Posterior cingulate gyrus (tissue), 11 donors: ENCODE results near the gene DOK6.

Source experiments
- DNase-seq, 10 donors: peaks; one replicate each; pipeline versions ENCODE4 v3.0.0 to v3.0.0-alpha.2; 2020 to 2021; ENCODE audit warnings: mixed read lengths in 3 of 10
- intact Hi-C: fragments of 100-400 bp; cut with DNase I; formaldehyde crosslinking; loops from one replicate; pipeline ENCODE4 v1.15.1; 2023

DOK6 gene

GRCh38 chr18:69414184-69414583 lies 13.5 kb downstream of the DOK6 start:
- intact Hi-C loops, result no loop called here
- no peak for DNase-seq

- intact Hi-C loops, result no loop called here
- no peak for DNase-seq
Observed at GRCh38 chr18:69432847-69433246, 32.2 kb downstream of the DOK6 start.

GRCh38 chr18:69435000-69435399 lies 34.3 kb downstream of the DOK6 start:
- no peak for DNase-seq
- intact Hi-C loops, result no loop called here

- intact Hi-C loops, result no loop called here
- no peak for DNase-seq
Observed at GRCh38 chr18:69444221-69444620, 43.5 kb downstream of the DOK6 start.

GRCh38 chr18:69447886-69448285 lies 47.2 kb downstream of the DOK6 start:
- DNase-seq, result no peak
- intact Hi-C loops, result no loop called here

- DNase-seq, result no peak
- intact Hi-C loops, result no loop called here
Observed at GRCh38 chr18:69455125-69455524, 54.4 kb downstream of the DOK6 start.

- intact Hi-C loops, result no loop called here
- DNase-seq, result peak in 2 of 10 donors; percentile 77 to 82
Observed at GRCh38 chr18:69469444-69469919, 68.8 kb downstream of the DOK6 start.

GRCh38 chr18:69480460-69480859 lies 79.8 kb downstream of the DOK6 start:
- intact Hi-C loops, result no loop called here

GRCh38 chr18:69483574-69483973 lies 82.9 kb downstream of the DOK6 start:
- no peak for DNase-seq
- intact Hi-C loops, result no loop called here

More at GRCh38 chr18:69480460-69480859, 79.8 kb downstream of the DOK6 start:
- DNase-seq, result no peak

- no peak for DNase-seq
- intact Hi-C loops, result no loop called here
Observed at GRCh38 chr18:69484699-69485396, 84.2 kb downstream of the DOK6 start.

GRCh38 chr18:69487488-69488394 lies 87.1 kb downstream of the DOK6 start:
- intact Hi-C loops, result no loop called here
- no peak for DNase-seq

GRCh38 chr18:69490072-69490471 lies 89.4 kb downstream of the DOK6 start:
- intact Hi-C loops, result no loop called here

GRCh38 chr18:69490813-69491212 lies 90.1 kb downstream of the DOK6 start:
- intact Hi-C loops, result no loop called here
- DNase-seq, result no peak

More at GRCh38 chr18:69490072-69490471, 89.4 kb downstream of the DOK6 start:
- no peak for DNase-seq

- intact Hi-C loops, result no loop called here
- no peak for DNase-seq
Observed at GRCh38 chr18:69491576-69491975, 90.9 kb downstream of the DOK6 start.

- intact Hi-C loops, result no loop called here
- DNase-seq, result no peak
Observed at GRCh38 chr18:69492861-69493260, 92.2 kb downstream of the DOK6 start.

- intact Hi-C loops, result no loop called here
- DNase-seq, result peak in 1 of 10 donors; percentile 69
Observed at GRCh38 chr18:69494841-69495240, 94.2 kb downstream of the DOK6 start.

- intact Hi-C loops, result no loop called here
- no peak for DNase-seq
Observed at GRCh38 chr18:69495338-69495737, 94.7 kb downstream of the DOK6 start.

- intact Hi-C loops, result no loop called here
- DNase-seq, result peak in 2 of 10 donors; percentile 61 to 67
Observed at GRCh38 chr18:69495841-69496533, 95.3 kb downstream of the DOK6 start.

GRCh38 chr18:69518989-69519388 lies 118.3 kb downstream of the DOK6 start:
- intact Hi-C loops, result no loop called here
- no peak for DNase-seq

GRCh38 chr18:69523582-69523981 lies 122.9 kb downstream of the DOK6 start:
- no peak for DNase-seq
- intact Hi-C loops, result no loop called here

- intact Hi-C loops, result no loop called here
- no peak for DNase-seq
Observed at GRCh38 chr18:69528435-69528834, 127.7 kb downstream of the DOK6 start.
